Nucleus accumbens (tissue), 56 donors: Measurements from ENCODE around the gene REM2.
A peak's percentile ranks its signal among the peaks of the same experiment; 100 is the strongest.
"Not testable (repeated sequence)": the region's sequence is repeated elsewhere in the genome, so short reads cannot be mapped to it uniquely, and the experiment has no call there.

ENCODE experiments used
- DNase-seq, 56 donors: peaks; one replicate each; lab custom pipeline; 2025; lab: John Stamatoyannopoulos, UW

The REM2 gene

DNA sequence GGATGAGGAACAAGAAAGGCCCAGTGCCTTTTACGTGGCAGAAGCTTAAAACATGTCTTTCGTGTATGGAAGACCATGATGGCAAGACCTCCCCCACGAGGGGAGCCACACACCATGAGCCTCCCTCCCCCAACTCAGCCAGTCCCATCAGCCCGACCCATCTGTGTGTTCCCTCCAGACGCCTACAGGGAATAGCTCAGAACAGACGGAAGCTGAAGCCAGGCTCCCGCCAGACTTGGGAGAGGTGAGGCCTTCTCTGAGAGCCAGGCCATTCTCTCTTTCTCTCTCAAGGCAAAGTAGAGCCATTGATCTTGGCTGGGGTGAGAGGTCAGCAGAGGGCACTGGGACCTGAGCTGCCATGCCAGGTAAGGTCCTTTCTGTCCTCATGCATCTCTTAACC lies 9.5 kb downstream of the REM2 start:
- no peak for DNase-seq

DNA sequence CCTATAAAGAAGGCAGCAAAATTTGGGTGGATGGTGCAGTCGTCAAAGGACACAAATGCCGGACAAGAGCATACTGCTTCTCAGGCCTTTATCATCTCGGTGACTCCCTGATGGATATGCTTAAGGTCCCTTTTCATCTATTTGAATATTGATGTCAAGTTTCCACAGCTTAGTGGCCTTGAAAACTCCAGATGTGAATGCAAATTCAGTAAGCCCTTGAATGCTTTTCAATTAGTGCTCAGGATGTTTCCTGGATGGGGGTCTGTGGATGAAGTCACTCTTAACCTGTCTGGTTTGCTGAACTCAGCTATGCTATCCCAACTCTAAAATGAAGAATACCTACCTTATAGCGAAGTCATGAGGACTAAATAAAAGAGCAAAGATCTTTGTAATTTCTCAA lies 10.7 kb downstream of the REM2 start:
- no peak for DNase-seq

DNA sequence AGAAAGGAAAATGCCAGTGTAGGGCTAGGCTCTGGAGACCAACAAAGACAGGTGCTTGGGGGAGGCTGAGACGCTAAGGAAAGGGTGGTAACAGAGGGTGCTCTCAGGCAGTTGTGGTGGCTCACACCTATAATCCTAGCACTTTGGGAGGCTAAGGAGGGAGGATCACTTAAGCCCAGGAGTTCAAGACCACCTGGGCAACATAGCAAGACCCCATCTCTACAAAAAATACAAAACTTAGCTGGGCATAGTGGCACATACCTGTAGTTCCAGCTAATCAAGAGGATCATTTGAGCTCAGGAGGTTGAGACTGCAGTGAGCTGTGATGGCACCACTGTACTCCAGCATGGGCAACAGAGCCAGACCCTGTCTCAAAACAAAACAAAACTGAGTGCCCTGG lies 12.4 kb downstream of the REM2 start:
- no peak for DNase-seq

DNA sequence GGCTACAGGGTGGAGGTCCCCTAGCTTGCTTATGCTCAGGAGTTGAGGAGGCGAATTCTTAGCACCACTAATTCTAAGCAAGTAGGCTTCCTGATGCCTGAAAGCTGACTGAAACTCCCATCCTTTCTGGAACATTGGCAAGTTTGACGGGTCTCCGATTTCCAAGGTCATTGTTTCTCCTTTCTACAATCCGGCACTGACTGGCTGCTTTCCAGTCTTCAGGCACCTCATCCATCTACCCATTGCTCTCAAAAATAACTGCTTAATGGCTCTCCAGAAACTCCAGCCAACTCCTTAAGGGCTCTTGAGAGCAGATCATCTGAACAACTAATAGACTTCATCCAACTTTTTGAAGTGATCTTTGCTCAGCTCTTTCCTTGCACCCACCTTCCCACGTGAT lies 13.3 kb downstream of the REM2 start:
- DNase-seq, result peak in 1 of 56 donors; percentile 52

DNA sequence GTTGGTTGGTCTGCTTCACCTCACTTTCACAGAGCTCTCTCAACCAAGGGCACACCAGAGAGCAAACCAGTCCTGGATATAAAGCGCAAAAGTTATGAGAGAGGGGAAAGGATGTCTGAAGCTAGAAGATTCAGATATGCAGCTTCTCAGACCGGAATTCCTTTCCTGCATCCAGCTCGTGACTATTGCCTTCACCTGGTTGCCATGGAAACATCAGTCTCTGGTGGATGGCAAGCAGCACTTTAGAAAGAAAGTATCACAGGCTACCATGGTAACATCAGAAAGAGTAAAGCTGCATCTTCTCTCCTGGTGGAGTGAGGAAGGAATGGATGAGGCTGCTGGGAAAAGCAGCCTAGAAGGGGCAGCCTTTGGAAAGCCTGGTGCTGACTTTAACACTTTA lies 13.7 kb downstream of the REM2 start:
- peak in 15 of 56 donors; percentile 8 to 56 (median 31) for DNase-seq

DNA sequence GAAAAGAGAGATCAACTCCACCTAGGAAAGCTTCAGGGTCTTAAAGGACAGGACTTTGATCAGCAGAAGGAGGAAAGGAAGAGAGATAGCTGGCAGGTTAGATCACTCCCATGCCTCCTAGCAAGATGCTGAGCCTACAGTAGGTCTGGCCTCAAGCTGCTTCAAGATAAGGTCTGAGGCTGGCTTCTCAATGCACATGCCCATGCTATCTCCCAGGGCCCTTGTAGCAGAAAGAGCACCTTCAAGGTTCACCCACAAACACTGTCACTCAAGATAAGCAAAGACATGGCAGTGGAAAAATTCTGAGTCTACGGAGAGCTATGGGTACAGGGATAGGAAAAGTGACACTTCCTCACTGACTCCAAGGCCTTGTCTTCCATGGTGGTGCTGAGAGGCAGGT lies 14.3 kb downstream of the REM2 start:
- no peak for DNase-seq

DNA sequence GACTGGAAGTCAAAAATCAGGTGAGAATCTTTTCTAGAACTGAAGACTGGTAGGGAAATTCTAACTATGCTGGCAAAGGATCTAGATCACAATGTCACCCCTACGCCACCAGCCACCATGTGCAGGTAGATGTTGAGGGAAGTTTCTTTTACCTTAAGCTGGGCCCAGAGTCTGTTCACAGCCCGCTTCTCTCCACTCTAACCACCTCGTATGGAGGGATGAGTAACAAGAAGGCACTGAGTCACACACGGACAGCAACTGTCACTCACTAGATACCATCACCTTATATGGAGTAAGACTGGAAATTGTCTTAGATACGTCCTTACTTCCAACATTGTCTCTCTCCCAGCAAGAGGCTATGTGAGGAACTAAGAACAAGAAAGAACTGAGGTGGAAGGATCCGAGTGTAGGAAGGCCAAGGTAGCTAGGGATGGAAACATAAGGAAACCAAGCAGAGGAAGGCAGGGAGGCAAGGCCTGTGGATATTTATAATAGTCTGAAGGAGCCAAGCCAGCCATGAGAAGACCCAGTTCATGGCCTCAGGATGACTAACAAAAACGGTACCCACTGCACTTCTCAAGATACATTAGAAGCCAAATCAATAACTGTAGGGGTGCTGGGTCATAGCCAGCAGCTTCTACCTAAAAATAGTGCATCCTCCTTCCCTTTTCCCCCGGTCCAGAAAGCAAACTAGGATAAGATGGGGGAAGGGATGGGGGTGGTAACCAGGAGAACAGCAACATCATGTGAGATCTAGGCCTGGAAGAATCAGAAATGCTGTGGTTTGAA lies 15.5 kb downstream of the REM2 start:
- peak in 2 of 56 donors; percentile 4 to 24 for DNase-seq

DNA sequence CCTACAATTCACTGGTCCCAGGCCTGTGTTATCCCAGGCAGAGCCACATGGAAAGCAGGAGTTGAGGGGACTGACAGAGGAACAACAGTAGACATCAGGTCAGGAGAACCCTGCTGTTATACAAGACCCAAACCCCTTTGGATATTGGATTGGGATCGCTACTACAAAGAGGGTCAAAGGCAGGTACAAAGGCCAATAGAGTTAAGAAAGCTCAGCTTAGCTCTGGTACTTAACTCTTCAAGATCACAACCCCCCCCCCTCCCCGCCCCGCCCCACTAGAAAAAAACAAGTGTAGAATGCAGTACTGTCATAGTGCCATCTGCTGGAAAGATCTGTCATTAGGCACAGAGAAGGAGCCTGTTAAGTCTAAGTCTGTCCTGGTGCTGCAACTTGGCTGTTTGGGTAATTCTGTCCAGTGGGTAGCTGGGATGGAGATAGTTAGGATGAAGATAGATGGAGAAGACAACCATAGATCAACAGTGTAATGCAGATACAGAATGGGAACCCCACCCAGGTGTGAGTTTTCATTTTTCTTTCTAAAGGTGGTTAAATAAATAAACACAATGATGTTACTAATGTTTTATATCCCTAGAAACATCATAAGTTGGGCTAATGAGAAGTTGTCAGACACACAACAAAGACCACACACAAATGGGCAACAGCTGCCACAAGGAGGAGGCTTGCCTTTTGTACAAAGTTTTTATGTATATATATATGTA lies 17.2 kb downstream of the REM2 start:
- DNase-seq, result peak in 21 of 56 donors; percentile 7 to 62 (median 34)

DNA sequence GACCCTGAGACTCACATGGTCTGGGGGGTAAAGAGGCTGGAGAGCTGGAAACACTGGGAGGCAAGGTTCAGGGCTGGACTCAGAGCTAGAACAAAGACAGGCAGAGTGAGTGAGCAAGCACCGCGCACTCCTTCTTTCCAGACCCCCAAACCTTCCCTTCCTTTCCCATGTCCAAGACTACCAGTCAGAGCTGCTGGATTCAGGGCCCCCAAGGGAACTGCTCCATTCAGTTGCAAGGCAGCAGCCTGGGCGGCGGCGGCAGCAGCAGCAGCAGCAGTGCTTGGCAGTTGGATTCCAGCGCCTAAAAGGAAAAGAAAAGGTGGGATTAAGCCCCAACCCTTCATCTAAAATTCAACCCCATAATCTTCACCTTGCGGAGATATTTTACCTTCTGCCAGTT lies 18.8 kb downstream of the REM2 start:
- DNase-seq, result no peak

DNA sequence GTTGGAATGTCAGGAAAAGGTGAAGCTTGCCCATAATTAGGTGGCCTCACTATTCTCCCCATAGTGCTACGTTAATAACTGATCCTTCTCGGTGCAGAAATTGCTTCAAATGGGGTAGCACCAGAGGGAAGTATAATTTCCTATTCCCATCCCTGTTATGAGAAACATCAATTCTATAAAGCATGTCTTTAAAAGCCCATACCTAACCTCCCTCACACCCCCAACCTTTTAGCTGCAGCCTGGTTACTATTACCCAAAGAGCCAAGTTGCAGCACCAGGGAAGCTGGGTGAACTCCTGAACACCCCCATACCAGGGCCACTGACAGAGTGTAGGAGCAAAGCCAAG lies 20.7 kb downstream of the REM2 start:
- no peak for DNase-seq

DNA sequence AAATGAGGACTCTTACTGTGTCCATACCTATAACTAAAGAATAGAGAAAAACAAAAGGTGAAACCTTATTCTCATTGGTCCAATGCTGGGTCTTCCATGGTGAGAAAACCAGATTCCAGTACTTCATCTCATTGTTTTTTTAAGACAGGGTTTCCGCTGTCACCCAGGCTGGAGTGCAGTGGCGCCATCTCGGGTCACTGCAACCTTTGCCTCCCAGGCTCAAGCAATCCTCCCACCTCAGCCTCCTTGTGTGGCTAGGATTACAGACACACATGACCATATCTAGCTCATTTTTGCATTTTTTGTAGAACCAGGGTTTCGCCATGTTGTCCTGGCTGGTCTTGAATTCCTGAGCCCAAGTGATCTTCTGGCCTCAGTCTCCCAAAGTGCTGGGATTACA lies 22.6 kb downstream of the REM2 start:
- no peak for DNase-seq

DNA sequence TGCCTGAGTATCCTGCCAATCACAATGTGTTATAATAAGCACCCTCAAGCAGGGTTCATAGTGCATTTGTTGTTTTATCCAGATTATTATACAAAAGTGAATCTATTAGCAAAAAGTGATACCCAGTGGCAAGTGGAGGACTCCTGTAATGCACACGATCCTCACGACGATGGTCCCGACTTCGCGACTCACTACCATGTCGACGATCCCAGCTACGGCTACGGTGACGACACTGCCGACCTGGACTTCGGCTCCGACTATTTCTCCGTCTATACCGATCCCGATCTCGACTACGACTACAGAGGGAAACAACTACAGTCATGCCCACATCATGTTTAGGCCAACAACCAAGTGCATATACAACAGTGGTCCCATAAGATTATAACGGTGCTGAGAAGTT lies 23.1 kb downstream of the REM2 start:
- DNase-seq, result no peak

DNA sequence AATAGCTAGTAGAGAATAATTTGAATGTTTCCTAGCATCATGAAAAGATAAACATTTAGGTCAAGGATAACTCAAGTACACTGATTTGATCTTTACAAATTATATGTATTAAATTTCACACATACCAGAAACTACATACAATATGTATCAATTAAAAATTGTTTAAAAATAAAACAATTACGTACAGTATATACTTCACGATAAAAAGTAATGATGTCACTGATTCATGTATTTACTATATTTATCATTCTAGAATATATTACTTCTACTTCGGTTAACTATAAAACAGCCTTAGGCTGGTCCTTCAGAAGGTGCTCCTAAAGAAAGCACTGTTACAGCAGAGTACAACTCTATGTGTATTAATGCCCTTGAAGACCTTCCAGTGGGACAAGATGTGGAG lies 24.4 kb downstream of the REM2 start:
- no peak for DNase-seq

DNA sequence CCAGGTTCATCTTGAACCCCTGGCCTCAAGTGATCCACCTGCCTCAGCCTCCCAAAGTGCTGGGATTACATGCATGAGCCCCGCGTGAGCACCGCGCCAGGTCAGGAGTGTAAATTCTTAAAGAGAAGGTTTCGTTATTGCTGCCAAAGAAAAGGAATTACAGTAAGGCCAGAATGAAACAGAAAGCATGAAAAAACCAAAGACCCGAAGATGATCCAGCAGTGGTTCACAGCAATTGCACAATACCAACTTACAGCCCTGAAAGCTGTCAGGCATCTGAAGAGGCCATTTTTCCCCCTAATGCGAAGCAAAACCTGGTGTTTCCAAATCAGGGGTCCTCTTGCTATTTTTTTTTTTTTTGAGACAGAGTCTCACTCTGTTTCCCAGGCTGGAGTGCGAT lies 25.6 kb downstream of the REM2 start:
- no peak for DNase-seq

DNA sequence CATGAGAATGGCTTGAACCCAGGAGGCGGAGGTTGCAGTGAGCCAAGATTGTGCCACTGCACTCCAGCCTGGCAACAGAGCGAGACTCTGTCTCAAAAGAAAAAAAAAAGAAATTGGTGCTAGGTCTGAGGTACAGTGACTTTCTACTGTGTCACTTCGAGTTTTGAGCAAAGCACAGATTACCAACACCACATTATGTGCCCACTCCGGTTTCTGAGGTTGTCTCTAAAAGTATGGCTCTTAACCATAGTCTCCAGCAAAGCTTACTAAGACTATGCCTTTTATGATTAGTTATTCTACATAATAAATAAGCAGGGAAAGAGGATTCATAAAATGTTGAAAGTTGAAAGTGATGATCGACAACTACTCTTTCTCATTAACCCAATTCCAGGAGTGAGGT lies 27.9 kb downstream of the REM2 start:
- no peak for DNase-seq

DNA sequence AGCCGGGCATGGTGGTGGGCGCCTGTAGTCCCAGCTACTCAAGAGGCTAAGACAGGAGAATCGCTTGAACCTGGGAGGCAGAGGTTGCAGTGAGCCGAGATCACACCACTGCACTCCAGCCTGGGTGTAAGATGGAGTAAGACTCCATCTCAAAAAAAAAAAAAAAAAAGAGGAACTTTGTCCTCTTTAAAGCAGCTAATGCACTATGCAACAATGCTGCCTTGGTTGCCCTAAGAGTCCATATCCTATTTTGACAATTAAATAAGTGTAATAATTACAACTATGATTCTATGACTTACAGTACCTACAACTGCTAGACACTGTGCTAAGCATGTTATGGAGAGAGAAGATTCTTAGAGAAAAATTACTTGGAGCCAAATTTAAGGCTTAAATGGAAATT lies 31.8 kb downstream of the REM2 start:
- DNase-seq, result not testable (repeated sequence)

DNA sequence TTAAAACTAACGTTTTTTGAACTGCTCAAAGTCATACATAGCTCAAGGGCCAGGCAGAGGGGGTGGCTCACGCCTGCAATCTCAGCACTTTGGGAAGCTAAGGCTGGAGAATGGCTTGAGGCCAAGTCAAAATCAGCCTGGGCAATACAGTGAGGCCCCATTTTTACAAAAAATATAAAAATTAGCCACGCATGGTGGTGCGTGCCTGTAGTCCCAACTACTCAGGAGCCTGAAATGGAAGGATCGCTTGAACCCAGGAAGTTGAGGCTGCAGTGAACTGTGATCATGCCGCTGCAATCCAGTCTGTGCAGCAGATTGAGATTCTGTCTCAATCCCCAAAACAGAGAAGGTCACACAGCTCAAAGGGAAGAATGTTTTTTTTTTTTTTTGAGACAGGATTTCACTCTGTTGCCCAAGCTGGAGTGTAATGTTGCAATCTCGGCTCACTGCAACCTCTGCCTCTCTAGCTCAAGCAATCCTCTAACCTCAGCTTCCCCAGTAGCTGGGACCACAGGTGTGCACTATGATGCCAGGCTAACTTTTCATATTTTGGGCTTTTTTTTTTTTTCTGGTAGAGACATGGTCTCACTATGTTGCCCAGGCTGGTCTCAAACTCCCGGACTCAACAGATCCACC lies 33.0 kb downstream of the REM2 start:
- DNase-seq, result no peak

DNA sequence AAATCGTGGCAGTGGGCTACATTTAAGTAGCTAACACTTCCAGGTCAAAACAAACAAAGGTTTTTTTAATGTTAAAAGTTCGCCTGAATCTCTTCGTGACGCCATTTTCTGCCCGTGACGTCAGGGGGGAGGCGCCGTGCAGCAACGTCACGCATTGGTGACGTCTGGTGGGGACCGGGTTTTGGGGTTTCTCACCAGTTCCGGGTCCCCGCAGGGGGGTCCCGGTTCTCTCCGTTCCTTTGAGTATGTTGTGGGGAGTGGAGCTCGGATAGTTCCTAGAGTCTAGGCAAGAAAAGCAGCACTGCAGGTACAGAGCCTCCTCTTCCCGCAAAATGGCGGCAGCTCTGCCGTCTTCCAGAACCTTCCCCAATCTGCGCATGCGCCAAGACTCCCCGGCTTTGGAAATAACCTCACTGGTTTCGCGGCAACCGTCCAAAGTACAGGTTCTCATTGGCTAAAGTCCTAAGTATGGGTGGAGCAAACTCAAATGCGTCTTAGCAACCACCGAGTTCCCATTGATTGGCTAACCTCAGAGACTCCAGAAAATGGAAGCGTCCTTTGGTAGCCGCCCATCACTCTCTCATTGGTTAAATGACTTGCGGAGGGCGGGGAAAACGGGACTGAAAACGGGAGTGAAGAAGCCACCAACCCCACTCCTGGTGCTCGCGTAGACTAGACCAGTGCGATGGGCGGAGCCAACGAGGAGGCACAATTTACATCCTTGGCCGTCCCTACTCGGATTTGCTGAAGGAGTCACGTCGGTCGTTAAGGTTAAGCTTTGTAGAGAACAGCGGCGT lies 36.0 kb downstream of the REM2 start, which contains the start of gene RBM23:
Gene RBM23, minus strand, starts transcription at position 346 of the 797 bp plus-strand sequence.
- peak; percentile 92 to 100 (median 98) for DNase-seq

DNA sequence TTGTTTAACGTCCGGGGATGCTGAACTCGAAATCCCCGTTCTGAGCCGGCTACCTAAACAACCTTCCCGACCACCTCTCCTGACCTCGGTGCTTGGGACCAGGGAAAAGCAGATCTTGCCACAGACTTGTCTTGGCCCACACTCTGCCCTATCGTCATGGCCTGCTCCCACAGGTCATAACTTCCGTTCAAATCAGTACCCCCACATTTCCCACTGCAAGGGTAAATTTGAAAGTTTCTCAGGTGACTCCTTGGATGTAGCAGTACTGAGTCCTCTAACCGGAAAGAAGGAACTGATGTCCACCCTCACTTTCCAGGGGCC lies 36.5 kb downstream of the REM2 start:
- no peak for DNase-seq

DNA sequence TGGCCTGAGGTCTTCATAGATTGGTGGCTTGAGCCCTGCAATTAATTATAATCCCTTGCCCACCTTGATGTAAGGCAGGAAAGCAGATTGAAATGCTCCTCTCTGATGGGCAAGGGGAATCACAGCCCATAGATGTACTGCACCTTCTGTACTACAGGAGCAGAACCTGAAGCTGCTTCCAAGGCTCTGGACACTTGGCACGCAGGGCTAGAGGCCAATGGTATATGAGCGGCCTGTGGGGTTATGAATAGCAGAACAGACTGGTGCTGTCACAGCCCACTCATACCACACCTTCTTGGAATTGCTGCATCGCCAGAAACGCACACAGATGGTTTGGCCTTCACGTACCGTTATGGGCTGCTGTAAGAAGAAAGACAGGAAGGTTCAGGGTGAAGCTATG lies 37.7 kb downstream of the REM2 start:
- no peak for DNase-seq

DNA sequence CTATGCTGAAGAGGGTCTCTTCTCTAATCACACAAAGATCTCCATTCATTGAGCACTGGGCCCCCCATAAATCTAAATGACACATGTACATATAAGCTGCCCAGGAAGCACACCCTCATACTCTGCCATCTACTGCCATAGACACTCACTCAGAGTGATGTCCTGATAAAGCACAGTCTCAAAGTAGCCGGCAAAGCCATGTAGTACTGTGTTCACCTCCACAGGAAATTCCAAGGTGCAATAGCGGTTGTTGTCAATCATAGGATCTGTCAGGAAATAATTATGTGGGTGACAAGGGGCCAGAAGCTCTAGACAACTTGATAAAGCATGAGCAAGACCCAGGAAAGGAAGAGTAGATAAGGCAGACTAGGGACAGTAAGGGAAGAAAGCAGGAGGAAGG lies 39.3 kb downstream of the REM2 start:
- no peak for DNase-seq
